ENCODE results near the gene PTEN. TPM values are rescaled to one million over a fixed set of nuclear protein-coding genes. Genes with fewer than 3 reads are reported as not detected.
"Not testable (repeated sequence)": the region's sequence is repeated elsewhere in the genome, so short reads cannot be mapped to it uniquely, and the experiment has no call there.

PTEN gene
- total RNA-seq, 2 experiments from 2014 or later = 30.4 to 34.9 TPM

DNA sequence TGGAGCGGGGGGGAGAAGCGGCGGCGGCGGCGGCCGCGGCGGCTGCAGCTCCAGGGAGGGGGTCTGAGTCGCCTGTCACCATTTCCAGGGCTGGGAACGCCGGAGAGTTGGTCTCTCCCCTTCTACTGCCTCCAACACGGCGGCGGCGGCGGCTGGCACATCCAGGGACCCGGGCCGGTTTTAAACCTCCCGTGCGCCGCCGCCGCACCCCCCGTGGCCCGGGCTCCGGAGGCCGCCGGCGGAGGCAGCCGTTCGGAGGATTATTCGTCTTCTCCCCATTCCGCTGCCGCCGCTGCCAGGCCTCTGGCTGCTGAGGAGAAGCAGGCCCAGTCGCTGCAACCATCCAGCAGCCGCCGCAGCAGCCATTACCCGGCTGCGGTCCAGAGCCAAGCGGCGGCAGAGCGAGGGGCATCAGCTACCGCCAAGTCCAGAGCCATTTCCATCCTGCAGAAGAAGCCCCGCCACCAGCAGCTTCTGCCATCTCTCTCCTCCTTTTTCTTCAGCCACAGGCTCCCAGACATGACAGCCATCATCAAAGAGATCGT, 598 bp downstream of the PTEN start:
- Mint-ChIP-seq H3K36me3 (ENCODE audit: low read depth) (peaks cover 13% of the 10 kb centered on the region), H3K4me3 (peak overlapping the region; percentile 96), H3K4me1 (ENCODE audit: low read depth) (peaks cover 44% of the 10 kb centered on the region), H3K27ac (peak overlapping the region; percentile 81)
- not testable (repeated sequence) for H3K27me3 Mint-ChIP-seq (ENCODE audit: low read depth); H3K9me3 Mint-ChIP-seq
- CTCF ChIA-PET = interaction anchor here (0.5 to 3.6 kb wide), 3 partner anchors 39 to 525 kb away, joined by 3 to 14 read pairs (median 3); no protein-coding TSS in a partner anchor
- DNase-seq = peak; percentile 25
- intact Hi-C loops (cut with micrococcal nuclease) = loop anchor here (2.0 to 5.0 kb wide), 9 partner anchors 15 to 1018 kb away; partner anchors contain the start of genes PAPSS2 and STAMBPL1

- Mint-ChIP-seq H3K36me3 (ENCODE audit: low read depth) (peaks cover 13% of the 10 kb centered on the region), H3K4me1 (ENCODE audit: low read depth) (peaks cover 47% of the 10 kb centered on the region), H3K27me3 (ENCODE audit: low read depth) (peaks cover 3% of the 10 kb centered on the region), H3K9me3 (no peaks in the 10 kb centered on the region), H3K4me3 (peak overlapping the region; percentile 96), H3K27ac (peak overlapping the region; percentile 81)
- CTCF ChIA-PET = interaction anchor here (0.5 to 1.0 kb wide), 2 partner anchors 39 to 250 kb away, joined by 3 read pairs; no protein-coding TSS in a partner anchor
- DNase-seq = no peak
- intact Hi-C loops (cut with micrococcal nuclease) = loop anchor here (1.0 to 5.0 kb wide), 9 partner anchors 10 to 1018 kb away; partner anchors contain the start of genes PAPSS2 and STAMBPL1
Observed at GRCh38 chr10:87864496-87865059, 1.2 kb downstream of the PTEN start.

DNA sequence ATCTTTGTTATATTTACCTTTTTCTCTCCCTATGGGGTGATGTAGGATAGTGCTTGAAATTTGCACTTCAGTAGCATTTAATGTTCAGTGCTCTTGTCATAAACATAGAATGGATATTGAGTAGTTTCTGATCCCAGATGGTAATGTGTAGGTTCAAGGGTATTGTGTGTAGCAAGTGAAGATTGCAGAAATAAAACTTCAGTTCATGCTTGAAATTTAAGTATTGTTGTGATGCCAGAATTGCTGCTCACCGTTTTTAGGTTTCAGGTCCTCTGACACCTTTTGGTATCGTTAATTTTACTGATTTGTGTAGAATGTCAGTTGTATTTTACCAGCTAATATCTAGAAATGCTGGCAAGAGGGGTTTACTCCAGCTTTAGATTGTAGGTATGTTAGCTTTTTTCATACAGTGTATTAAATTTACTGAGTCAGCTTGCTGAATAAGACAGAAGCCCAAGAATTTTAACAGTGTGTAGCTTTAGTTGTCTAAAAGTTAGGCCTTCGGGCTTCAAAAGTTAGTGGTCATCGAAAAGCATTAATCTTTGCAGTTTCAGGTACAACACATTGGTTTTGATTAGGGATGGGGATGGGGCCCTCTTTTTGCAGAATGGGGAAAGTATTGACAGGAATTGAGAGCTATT, 1.9 kb downstream of the PTEN start:
- Mint-ChIP-seq H3K36me3 (ENCODE audit: low read depth) (peaks cover 13% of the 10 kb centered on the region), H3K9me3 (no peaks in the 10 kb centered on the region), H3K4me1 (ENCODE audit: low read depth) (peaks cover 50% of the 10 kb centered on the region), H3K27me3 (ENCODE audit: low read depth) (peaks cover 3% of the 10 kb centered on the region), H3K4me3 (peak overlapping the region; percentile 96), H3K27ac (no peak overlapping the region)
- DNase-seq = no peak
- CTCF ChIA-PET = interaction anchor here (0.9 to 1.0 kb wide), 3 partner anchors 17 to 522 kb away, joined by 3 to 4 read pairs (median 3); no protein-coding TSS in a partner anchor
- intact Hi-C loops (cut with micrococcal nuclease) = loop anchor here (1.0 to 2.0 kb wide), 3 partner anchors 9 to 63 kb away; no protein-coding TSS in a partner anchor

DNA sequence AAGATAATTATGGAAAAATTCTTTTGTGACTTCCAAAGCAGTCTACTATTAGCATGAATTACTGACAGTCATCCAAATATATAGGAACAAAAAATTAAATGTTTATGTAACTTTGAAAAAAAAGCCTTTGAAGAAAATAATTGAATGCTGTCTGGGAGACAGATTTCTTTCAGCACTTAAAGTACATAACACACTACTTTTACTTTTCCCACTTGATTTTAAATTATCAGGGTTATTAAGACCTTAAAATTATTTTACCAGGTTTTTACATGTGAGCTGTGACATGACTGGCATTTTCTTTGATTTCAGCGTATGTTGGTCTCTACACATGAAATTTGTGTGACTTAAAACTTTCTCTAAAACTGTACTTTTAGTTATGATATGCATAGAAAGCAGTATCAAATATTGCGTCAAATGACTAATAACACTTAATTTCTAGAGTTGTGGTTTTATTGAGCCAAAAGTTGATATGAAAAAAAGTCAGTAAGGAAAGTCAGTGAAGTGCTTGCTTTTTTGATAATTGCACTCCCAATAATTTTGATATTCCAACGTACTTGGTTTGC, 3.1 kb downstream of the PTEN start:
- peak overlapping the region; percentile 96 for H3K4me3 Mint-ChIP-seq
- peaks cover 17% of the 10 kb centered on the region for H3K36me3 Mint-ChIP-seq (ENCODE audit: low read depth)
- H3K27ac Mint-ChIP-seq = no peak overlapping the region
- no peak for DNase-seq
- peaks cover 50% of the 10 kb centered on the region for H3K4me1 Mint-ChIP-seq (ENCODE audit: low read depth)
- intact Hi-C loops (cut with micrococcal nuclease) = loop anchor here (1.0 kb wide), 1 partner anchor 199 kb away; no protein-coding TSS in a partner anchor
- peaks cover 1% of the 10 kb centered on the region for H3K27me3 Mint-ChIP-seq (ENCODE audit: low read depth)
- H3K9me3 Mint-ChIP-seq = no peaks in the 10 kb centered on the region
- CTCF ChIA-PET = interaction anchor here (0.5 kb wide), 1 partner anchor 20 kb away, joined by 3 read pairs; no protein-coding TSS in a partner anchor

- intact Hi-C loops (cut with micrococcal nuclease) = no loop called here
- no peak overlapping the region for H3K27ac Mint-ChIP-seq
- H3K4me1 Mint-ChIP-seq (ENCODE audit: low read depth) = peaks cover 46% of the 10 kb centered on the region
- no peaks in the 10 kb centered on the region for H3K27me3 Mint-ChIP-seq (ENCODE audit: low read depth)
- peaks cover 17% of the 10 kb centered on the region for H3K36me3 Mint-ChIP-seq (ENCODE audit: low read depth)
- no peaks in the 10 kb centered on the region for H3K9me3 Mint-ChIP-seq
- CTCF ChIA-PET = no interaction called here
- H3K4me3 Mint-ChIP-seq = peak overlapping the region; percentile 46
- DNase-seq = no peak
Observed at GRCh38 chr10:87867453-87867852, 4.0 kb downstream of the PTEN start.

DNA sequence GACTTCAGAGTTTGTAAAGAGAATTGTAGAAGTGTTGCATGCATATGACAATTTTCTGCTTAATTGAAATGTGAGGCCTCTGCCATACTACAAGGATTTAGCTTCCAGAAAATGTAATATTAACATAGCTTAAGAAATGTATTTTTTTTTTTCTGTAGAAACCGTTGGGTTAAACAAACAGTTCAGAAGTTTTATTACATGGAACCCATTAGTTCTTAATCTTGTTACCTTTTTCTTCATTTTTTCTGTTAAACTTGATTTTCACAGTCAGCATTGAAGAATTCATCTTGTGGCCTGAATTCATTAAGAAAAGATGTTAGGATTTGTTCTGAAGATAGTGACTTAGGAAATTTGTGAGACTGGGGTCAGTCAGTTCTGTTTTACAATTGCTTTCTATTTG, 4.9 kb downstream of the PTEN start:
- peaks cover 53% of the 10 kb centered on the region for H3K4me1 Mint-ChIP-seq (ENCODE audit: low read depth)
- no peak for DNase-seq
- H3K27me3 Mint-ChIP-seq (ENCODE audit: low read depth) = no peaks in the 10 kb centered on the region
- CTCF ChIA-PET = interaction anchor here (0.6 to 1.0 kb wide), 2 partner anchors 16 to 43 kb away, joined by 4 read pairs; no protein-coding TSS in a partner anchor
- no peak overlapping the region for H3K27ac Mint-ChIP-seq
- no peaks in the 10 kb centered on the region for H3K9me3 Mint-ChIP-seq
- intact Hi-C loops (cut with micrococcal nuclease) = no loop called here
- H3K36me3 Mint-ChIP-seq (ENCODE audit: low read depth) = peaks cover 17% of the 10 kb centered on the region
- H3K4me3 Mint-ChIP-seq = peak overlapping the region; percentile 47

- H3K9me3 Mint-ChIP-seq; H3K4me3 Mint-ChIP-seq; DNase-seq; H3K27ac Mint-ChIP-seq; intact Hi-C loops (cut with micrococcal nuclease); H3K27me3 Mint-ChIP-seq (ENCODE audit: low read depth): not testable (repeated sequence)
- H3K36me3 Mint-ChIP-seq (ENCODE audit: low read depth) = peaks cover 17% of the 10 kb centered on the region
- H3K4me1 Mint-ChIP-seq (ENCODE audit: low read depth) = peaks cover 59% of the 10 kb centered on the region
- CTCF ChIA-PET = interaction anchor here (0.6 kb wide), 1 partner anchor 14 kb away, joined by 3 read pairs; no protein-coding TSS in a partner anchor
Observed at GRCh38 chr10:87869139-87869538, 5.7 kb downstream of the PTEN start.

DNA sequence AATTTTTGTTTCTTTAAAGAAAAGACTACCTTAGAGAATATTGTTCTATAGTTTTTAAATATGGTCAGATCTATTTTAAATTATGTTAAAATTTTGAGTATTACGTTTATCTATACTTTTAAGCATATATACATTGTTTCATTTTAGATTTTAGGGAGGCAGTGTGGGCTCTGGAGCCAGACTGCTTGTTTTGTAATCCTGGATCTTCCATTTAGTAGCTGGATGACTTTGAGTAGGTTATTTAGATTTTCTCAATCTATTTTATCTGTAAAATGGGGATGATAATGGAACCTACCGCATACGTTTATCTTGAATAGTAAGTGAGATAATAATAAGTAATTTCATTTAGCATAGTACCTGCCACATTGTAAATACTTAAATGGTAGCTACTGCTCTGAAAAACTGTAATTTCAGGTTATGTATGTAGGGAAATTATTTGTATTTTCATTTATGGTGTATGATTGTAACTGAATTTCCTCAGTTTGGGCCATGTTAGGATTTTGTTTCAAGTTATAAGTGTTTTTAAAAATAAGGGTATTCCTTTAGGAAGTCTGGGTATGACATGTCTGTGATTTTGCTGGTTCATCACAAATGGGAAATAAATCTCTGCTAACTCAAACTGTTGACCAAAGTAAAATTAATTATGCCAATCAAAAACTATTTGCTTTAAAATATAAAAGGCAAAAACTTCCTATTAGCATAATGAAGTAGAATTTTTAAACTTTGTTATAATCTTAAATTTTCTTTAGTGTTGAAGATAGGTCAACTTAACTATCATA, 6.5 kb downstream of the PTEN start:
- H3K9me3 Mint-ChIP-seq = no peaks in the 10 kb centered on the region
- intact Hi-C loops (cut with micrococcal nuclease) = no loop called here
- peaks cover 63% of the 10 kb centered on the region for H3K4me1 Mint-ChIP-seq (ENCODE audit: low read depth)
- no peak for DNase-seq
- no peak overlapping the region for H3K4me3 Mint-ChIP-seq
- peaks cover 13% of the 10 kb centered on the region for H3K36me3 Mint-ChIP-seq (ENCODE audit: low read depth)
- no peak overlapping the region for H3K27ac Mint-ChIP-seq
- CTCF ChIA-PET = no interaction called here
- H3K27me3 Mint-ChIP-seq (ENCODE audit: low read depth) = no peaks in the 10 kb centered on the region

GRCh38 chr10:87872828-87873227, 9.4 kb downstream of the PTEN start:
- intact Hi-C loops (cut with micrococcal nuclease) = no loop called here
- no peak for DNase-seq
- Mint-ChIP-seq H3K4me3 (no peak overlapping the region), H3K4me1 (ENCODE audit: low read depth) (peaks cover 50% of the 10 kb centered on the region), H3K36me3 (ENCODE audit: low read depth) (peaks cover 9% of the 10 kb centered on the region), H3K27ac (no peak overlapping the region), H3K27me3 (ENCODE audit: low read depth) (no peaks in the 10 kb centered on the region), H3K9me3 (no peaks in the 10 kb centered on the region)
- CTCF ChIA-PET = no interaction called here

DNA sequence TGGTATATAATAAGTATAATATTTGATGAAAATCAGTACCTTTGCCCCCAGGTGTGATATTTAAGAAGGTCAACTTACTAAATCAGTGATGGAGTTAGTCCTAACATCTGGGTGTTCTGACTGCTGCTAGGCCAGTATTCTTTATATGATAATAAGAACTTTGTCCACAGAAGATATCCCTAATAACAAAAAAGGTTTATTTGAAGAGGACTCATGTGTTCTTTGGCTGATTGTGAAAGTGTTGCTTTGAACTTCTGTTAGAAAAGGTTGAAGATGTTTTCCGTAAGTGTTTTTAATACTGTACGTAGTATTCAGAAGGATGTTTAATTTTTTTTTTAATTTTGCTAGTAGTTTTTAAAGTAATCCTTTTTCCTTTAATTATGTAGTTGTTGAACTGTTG, 10.2 kb downstream of the PTEN start:
- no peak for DNase-seq
- Mint-ChIP-seq H3K9me3 (no peaks in the 10 kb centered on the region), H3K27me3 (ENCODE audit: low read depth) (no peaks in the 10 kb centered on the region), H3K36me3 (ENCODE audit: low read depth) (peaks cover 6% of the 10 kb centered on the region), H3K27ac (no peak overlapping the region), H3K4me1 (ENCODE audit: low read depth) (peaks cover 45% of the 10 kb centered on the region), H3K4me3 (no peak overlapping the region)
- intact Hi-C loops (cut with micrococcal nuclease) = loop anchor here (1.0 kb wide), 1 partner anchor 8 kb away; no protein-coding TSS in a partner anchor
- CTCF ChIA-PET = no interaction called here

- intact Hi-C loops (cut with micrococcal nuclease) = no loop called here
- no peaks in the 10 kb centered on the region for H3K9me3 Mint-ChIP-seq
- DNase-seq = no peak
- H3K27me3 Mint-ChIP-seq (ENCODE audit: low read depth) = no peaks in the 10 kb centered on the region
- CTCF ChIA-PET = no interaction called here
- H3K4me1 Mint-ChIP-seq (ENCODE audit: low read depth) = peaks cover 39% of the 10 kb centered on the region
- no peak overlapping the region for H3K27ac Mint-ChIP-seq
- H3K4me3 Mint-ChIP-seq = no peak overlapping the region
- peaks cover 14% of the 10 kb centered on the region for H3K36me3 Mint-ChIP-seq (ENCODE audit: low read depth)
Observed at GRCh38 chr10:87875929-87876571, 12.6 kb downstream of the PTEN start.

Measured in activated naive CD4-positive, alpha-beta T cell treated with anti-CD3 and anti-CD28 coated beads for 36 hours (primary cell).